ENCODE measurements around the gene RRM1.
"Not testable (repeated sequence)": the region's sequence is repeated elsewhere in the genome, so short reads cannot be mapped to it uniquely, and the experiment has no call there.

RRM1 gene

GRCh38 chr11:4094348-4095291, at the start of gene RRM1:
Gene RRM1 (plus strand): TSS chr11:4094799. CDS start chr11:4095013, 214 bp downstream.
- peak; percentile 98 to 99 (median 99) for DNase-seq

GRCh38 chr11:4044976-4045646, 49.5 kb upstream of the RRM1 start:
- no peak for DNase-seq

GRCh38 chr11:4048340-4048739, 46.3 kb upstream of the RRM1 start:
- no peak for DNase-seq

GRCh38 chr11:4049006-4049405, 45.6 kb upstream of the RRM1 start:
- DNase-seq: no peak

GRCh38 chr11:4050138-4050537, 44.5 kb upstream of the RRM1 start:
- no peak for DNase-seq

GRCh38 chr11:4053200-4053599, 41.4 kb upstream of the RRM1 start:
- DNase-seq: not testable (repeated sequence)

GRCh38 chr11:4054643-4055042, 40.0 kb upstream of the RRM1 start:
- no peak for DNase-seq

- DNase-seq: no peak
Measured at GRCh38 chr11:4059424-4059823, 35.2 kb upstream of the RRM1 start.

- no peak for DNase-seq
Measured at GRCh38 chr11:4060182-4060923, 34.2 kb upstream of the RRM1 start.

- no peak for DNase-seq
Measured at GRCh38 chr11:4061700-4062099, 32.9 kb upstream of the RRM1 start.

GRCh38 chr11:4063348-4063747, 31.3 kb upstream of the RRM1 start:
- DNase-seq: no peak

GRCh38 chr11:4064278-4064955, 30.2 kb upstream of the RRM1 start:
- no peak for DNase-seq

- DNase-seq: no peak
Measured at GRCh38 chr11:4065086-4065485, 29.5 kb upstream of the RRM1 start.

- no peak for DNase-seq
Measured at GRCh38 chr11:4065601-4066377, 28.8 kb upstream of the RRM1 start.

GRCh38 chr11:4066910-4067309, 27.7 kb upstream of the RRM1 start:
- no peak for DNase-seq

GRCh38 chr11:4068962-4069361, 25.6 kb upstream of the RRM1 start:
- no peak for DNase-seq

GRCh38 chr11:4071325-4071724, 23.3 kb upstream of the RRM1 start:
- no peak for DNase-seq

- DNase-seq: peak in 2 of 3 experiments; percentile 3 to 55
Measured at GRCh38 chr11:4071914-4072313, 22.7 kb upstream of the RRM1 start.

GRCh38 chr11:4072668-4073285, 21.8 kb upstream of the RRM1 start:
- peak; percentile 53 to 88 (median 60) for DNase-seq

- DNase-seq: no peak
Measured at GRCh38 chr11:4074266-4074665, 20.3 kb upstream of the RRM1 start.

- DNase-seq: no peak
Measured at GRCh38 chr11:4076774-4077173, 17.8 kb upstream of the RRM1 start.
